ENCODE measurements around the gene HK3.

The HK3 gene

DNA sequence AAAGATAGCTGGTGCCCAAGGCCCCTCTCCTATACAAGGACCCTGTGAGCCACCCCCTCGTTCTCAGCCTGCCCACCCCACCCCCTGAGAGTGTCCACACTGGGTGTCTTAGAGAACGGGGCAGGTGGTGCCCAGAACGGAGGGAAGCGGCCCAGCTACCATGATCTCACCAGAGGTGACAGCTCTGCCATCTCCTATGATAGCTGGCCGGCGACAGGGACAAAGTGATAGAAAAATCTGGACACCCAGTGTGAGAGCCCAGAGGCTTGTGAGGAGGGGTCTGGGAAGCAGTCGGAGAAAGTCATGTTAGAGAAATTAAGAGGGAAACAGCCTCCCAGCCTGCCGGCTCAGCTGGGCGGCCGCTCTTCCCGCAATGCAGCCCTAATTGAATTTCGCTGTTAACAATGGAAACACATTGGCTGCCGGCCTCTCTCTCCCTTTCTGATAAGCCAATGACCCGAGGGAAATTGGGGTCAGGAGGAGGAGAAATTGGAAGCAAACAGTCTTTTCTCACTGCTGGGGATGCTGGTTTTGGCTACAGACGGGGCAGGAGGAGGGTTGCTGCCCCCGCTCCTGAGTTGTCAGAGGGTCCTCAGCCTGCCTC lies 32.3 kb downstream of the HK3 start:
- H3K4me3 ChIP-seq (ENCODE audit: low read depth, low read length) = no peak overlapping the region
- TF ChIP-seq, protein P1, sequence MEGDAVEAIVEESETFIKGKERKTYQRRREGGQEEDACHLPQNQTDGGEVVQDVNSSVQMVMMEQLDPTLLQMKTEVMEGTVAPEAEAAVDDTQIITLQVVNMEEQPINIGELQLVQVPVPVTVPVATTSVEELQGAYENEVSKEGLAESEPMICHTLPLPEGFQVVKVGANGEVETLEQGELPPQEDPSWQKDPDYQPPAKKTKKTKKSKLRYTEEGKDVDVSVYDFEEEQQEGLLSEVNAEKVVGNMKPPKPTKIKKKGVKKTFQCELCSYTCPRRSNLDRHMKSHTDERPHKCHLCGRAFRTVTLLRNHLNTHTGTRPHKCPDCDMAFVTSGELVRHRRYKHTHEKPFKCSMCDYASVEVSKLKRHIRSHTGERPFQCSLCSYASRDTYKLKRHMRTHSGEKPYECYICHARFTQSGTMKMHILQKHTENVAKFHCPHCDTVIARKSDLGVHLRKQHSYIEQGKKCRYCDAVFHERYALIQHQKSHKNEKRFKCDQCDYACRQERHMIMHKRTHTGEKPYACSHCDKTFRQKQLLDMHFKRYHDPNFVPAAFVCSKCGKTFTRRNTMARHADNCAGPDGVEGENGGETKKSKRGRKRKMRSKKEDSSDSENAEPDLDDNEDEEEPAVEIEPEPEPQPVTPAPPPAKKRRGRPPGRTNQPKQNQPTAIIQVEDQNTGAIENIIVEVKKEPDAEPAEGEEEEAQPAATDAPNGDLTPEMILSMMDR (IDR thresholded peaks at IDR 0.05; ENCODE audit: borderline replicate concordance, insufficient read depth, low read depth, low read length) = no peak

- TF ChIP-seq, protein P1 (IDR thresholded peaks at IDR 0.05; ENCODE audit: borderline replicate concordance, insufficient read depth, low read depth, low read length) = no peak
- H3K4me3 ChIP-seq (ENCODE audit: low read depth, low read length) = no peak overlapping the region
Observed at GRCh38 chr5:176865964-176866363, 33.2 kb downstream of the HK3 start.

DNA sequence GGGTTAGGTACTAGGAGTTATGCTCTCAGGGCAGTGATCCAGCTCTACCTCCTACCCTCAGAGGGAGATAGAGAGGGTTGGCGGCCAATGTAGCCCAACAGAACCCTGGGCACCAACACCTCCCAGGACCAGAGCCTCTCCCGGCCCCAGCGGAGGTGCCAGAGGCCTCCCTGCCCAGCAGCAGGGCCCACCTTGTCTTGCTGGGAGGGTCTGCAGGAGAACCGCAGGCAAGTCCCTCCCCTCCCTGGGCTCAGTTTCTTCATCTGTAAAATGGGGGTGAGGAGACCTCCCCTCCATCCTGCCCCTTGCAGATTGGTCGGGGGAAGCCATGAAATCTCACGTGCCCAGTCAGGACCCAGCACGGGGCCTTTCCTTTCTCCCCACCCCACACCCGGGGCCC lies 34.4 kb downstream of the HK3 start:
- TF ChIP-seq, protein P1 (IDR thresholded peaks at IDR 0.05; ENCODE audit: borderline replicate concordance, insufficient read depth, low read depth, low read length) = no peak

GRCh38 chr5:176863765-176864098 lies 35.4 kb downstream of the HK3 start:
- no peak overlapping the region for H3K4me3 ChIP-seq (ENCODE audit: low read depth, low read length)
- TF ChIP-seq, protein P1 (IDR thresholded peaks at IDR 0.05; ENCODE audit: borderline replicate concordance, insufficient read depth, low read depth, low read length) = no peak

More for the DNA sequence above, 34.4 kb downstream of the HK3 start:
- no peak overlapping the region for H3K4me3 ChIP-seq (ENCODE audit: low read depth, low read length)

- TF ChIP-seq, protein P1 (IDR thresholded peaks at IDR 0.05; ENCODE audit: borderline replicate concordance, insufficient read depth, low read depth, low read length) = no peak
Observed at GRCh38 chr5:176863041-176863764, 35.9 kb downstream of the HK3 start.

DNA sequence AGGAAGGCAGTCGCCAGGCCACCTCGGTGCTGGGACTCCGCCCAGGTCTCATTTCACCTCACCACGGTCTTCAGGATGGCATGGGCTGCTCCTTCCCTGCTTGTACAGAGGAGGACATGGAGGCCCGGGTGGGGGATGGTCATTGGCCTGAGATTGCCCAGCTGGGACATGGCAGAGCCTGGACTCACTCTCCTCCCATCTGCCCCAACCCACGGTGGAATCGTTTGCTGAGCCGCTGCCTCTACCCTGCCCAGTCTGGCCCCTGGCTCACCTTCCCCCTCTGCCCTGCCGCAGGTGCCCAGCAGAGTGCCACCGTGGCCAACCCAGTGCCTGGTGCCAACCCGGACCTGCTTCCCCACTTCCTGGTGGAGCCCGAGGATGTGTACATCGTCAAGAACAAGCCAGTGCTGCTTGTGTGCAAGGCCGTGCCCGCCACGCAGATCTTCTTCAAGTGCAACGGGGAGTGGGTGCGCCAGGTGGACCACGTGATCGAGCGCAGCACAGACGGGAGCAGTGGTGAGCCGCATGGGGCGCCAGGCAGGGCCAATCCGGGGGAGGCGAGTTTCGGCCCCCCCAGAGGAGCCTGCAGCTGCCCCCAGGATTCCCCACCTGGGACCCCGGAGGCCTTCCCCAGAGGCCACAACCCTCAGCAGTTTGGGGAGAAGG lies 36.7 kb downstream of the HK3 start:
- TF ChIP-seq, protein P1 (IDR thresholded peaks at IDR 0.05; ENCODE audit: borderline replicate concordance, insufficient read depth, low read depth, low read length) = no peak
- H3K4me3 ChIP-seq (ENCODE audit: low read depth, low read length) = no peak overlapping the region

More at GRCh38 chr5:176863041-176863764, 35.9 kb downstream of the HK3 start:
- H3K4me3 ChIP-seq (ENCODE audit: low read depth, low read length) = no peak overlapping the region
